ENCODE measurements around the gene XRN1.
"Not testable (repeated sequence)": the region's sequence is repeated elsewhere in the genome, so short reads cannot be mapped to it uniquely, and the experiment has no call there.

Gene XRN1

GRCh38 chr3:142324275-142324953 lies 123.4 kb downstream of the XRN1 start:
- DNase-seq, result not testable (repeated sequence)

GRCh38 chr3:142319912-142320311 lies 127.9 kb downstream of the XRN1 start:
- no peak for DNase-seq

GRCh38 chr3:142319094-142319493 lies 128.7 kb downstream of the XRN1 start:
- no peak for DNase-seq

- no peak for DNase-seq
Observed at GRCh38 chr3:142318331-142318730, 129.5 kb downstream of the XRN1 start.

GRCh38 chr3:142315978-142316388 lies 131.9 kb downstream of the XRN1 start:
- not testable (repeated sequence) for DNase-seq

GRCh38 chr3:142315083-142315482 lies 132.8 kb downstream of the XRN1 start:
- no peak for DNase-seq

GRCh38 chr3:142310439-142310838 lies 137.4 kb downstream of the XRN1 start:
- no peak for DNase-seq

GRCh38 chr3:142302847-142303246 lies 145.0 kb downstream of the XRN1 start:
- not testable (repeated sequence) for DNase-seq

- no peak for DNase-seq
Observed at GRCh38 chr3:142298626-142299025, 149.2 kb downstream of the XRN1 start.

- DNase-seq, result no peak
Observed at GRCh38 chr3:142296507-142296906, 151.3 kb downstream of the XRN1 start.

GRCh38 chr3:142287866-142288638 lies 159.8 kb downstream of the XRN1 start:
- DNase-seq, result no peak

- DNase-seq, result no peak
Observed at GRCh38 chr3:142285083-142285517, 162.7 kb downstream of the XRN1 start.

- DNase-seq, result no peak
Observed at GRCh38 chr3:142282503-142282902, 165.3 kb downstream of the XRN1 start.

- no peak for DNase-seq
Observed at GRCh38 chr3:142281474-142281873, 166.4 kb downstream of the XRN1 start.

- DNase-seq, result peak; percentile 40
Observed at GRCh38 chr3:142279965-142280590, 167.8 kb downstream of the XRN1 start.

- no peak for DNase-seq
Observed at GRCh38 chr3:142278451-142278850, 169.4 kb downstream of the XRN1 start.

- DNase-seq, result no peak
Observed at GRCh38 chr3:142276781-142277180, 171.1 kb downstream of the XRN1 start.

- DNase-seq, result no peak
Observed at GRCh38 chr3:142275856-142276255, 172.0 kb downstream of the XRN1 start.

- no peak for DNase-seq
Observed at GRCh38 chr3:142274908-142275307, 172.9 kb downstream of the XRN1 start.

- DNase-seq, result peak; percentile 63
Observed at GRCh38 chr3:142273501-142273900, 174.3 kb downstream of the XRN1 start.

GRCh38 chr3:142272200-142272891 lies 175.5 kb downstream of the XRN1 start:
- no peak for DNase-seq

- no peak for DNase-seq
Observed at GRCh38 chr3:142270407-142270806, 177.4 kb downstream of the XRN1 start.

GRCh38 chr3:142269767-142270166 lies 178.1 kb downstream of the XRN1 start:
- DNase-seq, result no peak
